Uterus (tissue), 2 donors: ENCODE data around the gene MFSD2A.

Experiments
- POLR2A ChIP-seq, 2 donors: fragments of 450-650 bp; IDR thresholded peaks; one replicate each; pipeline ENCODE4 v1.6.1; 2016; ENCODE audit warnings: antibody characterized with exemption in 2 of 2, mild to moderate bottlenecking in 1 of 2, moderate library complexity in 1 of 2
- TF ChIP-seq, protein P1 (sequence below), 4 experiments: fragments of 200-600 bp in 2 of 4; fragments of 450-650 bp in 2 of 4; sonication (generic) in 2 of 4; IDR thresholded peaks; one replicate each; pipeline ENCODE4 v1.5.1; 2016 to 2019; ENCODE audit warnings: antibody characterized with exemption in 4 of 4, mild to moderate bottlenecking in 2 of 4, moderate library complexity in 1 of 4

DNA sequence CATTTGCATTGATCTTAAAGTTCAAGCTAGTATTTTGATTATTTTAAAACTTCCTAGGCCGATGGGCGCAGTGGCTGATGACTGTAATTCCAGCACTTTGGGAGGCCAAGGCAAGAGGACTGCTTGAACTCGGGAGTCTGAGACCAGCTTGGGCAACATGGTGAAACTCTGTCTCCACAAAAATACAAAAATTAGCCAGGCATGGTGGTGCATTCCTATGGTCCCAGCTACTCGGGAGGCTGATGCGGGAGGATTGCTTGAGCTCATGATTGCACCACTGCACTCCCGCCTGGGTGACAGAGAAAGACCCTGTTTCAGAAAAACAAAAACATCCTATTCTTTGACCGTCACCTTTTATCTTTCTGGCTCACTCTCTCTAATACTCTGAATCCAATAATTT is 30.0 kb downstream of the MFSD2A start:
- no peak for TF ChIP-seq POLR2A (IDR thresholded peaks at IDR 0.05)
- TF ChIP-seq, protein P1, sequence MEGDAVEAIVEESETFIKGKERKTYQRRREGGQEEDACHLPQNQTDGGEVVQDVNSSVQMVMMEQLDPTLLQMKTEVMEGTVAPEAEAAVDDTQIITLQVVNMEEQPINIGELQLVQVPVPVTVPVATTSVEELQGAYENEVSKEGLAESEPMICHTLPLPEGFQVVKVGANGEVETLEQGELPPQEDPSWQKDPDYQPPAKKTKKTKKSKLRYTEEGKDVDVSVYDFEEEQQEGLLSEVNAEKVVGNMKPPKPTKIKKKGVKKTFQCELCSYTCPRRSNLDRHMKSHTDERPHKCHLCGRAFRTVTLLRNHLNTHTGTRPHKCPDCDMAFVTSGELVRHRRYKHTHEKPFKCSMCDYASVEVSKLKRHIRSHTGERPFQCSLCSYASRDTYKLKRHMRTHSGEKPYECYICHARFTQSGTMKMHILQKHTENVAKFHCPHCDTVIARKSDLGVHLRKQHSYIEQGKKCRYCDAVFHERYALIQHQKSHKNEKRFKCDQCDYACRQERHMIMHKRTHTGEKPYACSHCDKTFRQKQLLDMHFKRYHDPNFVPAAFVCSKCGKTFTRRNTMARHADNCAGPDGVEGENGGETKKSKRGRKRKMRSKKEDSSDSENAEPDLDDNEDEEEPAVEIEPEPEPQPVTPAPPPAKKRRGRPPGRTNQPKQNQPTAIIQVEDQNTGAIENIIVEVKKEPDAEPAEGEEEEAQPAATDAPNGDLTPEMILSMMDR (IDR thresholded peaks at IDR 0.05), result no peak
